GM12878 (cell line): ENCODE measurements around the gene MAP2K2. TPM values are rescaled to one million over a fixed set of nuclear protein-coding genes. Genes with fewer than 3 reads are reported as not detected.

Experiments used
- ATAC-seq: fragments of 200-7000 bp; cut with Tn5 transposase; 3 replicates; pipeline ENCODE4 v1.9.1; 2020; ENCODE audit warnings: mild to moderate bottlenecking, moderate library complexity
- BruUV-seq: library from RNA; stranded (reverse); fragments of 400-500 nt; replicated peaks from 2 replicates; lab custom pipeline; 2021; lab: Mats Ljungman, UMichigan
- CTCF ChIA-PET: fragments of 300-600 bp; sonication (Branson Sonifier 250); formaldehyde crosslinking; extraction: SDS; loops from one replicate; lab custom pipeline; 2021; ENCODE audit warnings: inconsistent platforms; lab: Yijun Ruan, JAX
- POLR2A ChIA-PET: fragments of 350-600 bp; formaldehyde crosslinking; extraction: SDS; loops from one replicate; lab custom pipeline; 2021; ENCODE audit warnings: inconsistent platforms; lab: Charles Lee
- RAD21 ChIA-PET: fragments of 300-600 bp; sonication (Branson Sonifier 250); formaldehyde crosslinking; loops from one replicate; lab custom pipeline; 2023; ENCODE audit warnings: antibody characterized with exemption; ENCODE audit not compliant: unreplicated experiment; lab: Charles Lee
- SMC1A ChIA-PET: fragments of 300-600 bp; sonication (Branson Sonifier 250); formaldehyde crosslinking; loops from one replicate; lab custom pipeline; 2023; ENCODE audit not compliant: unreplicated experiment, uncharacterized antibody; lab: Charles Lee
- DNase-seq: peaks from one replicate; pipeline ENCODE4 v3.0.0-alpha.2; 2011; ENCODE audit warnings: low read depth, low spot score
- FAIRE-seq: peaks from 3 replicates; lab custom pipeline; 2011; peaks lifted over from hg19 to GRCh38; lab: Jason Lieb, UNC
- H2AFZ ChIP-seq: 2 replicates; pipeline ENCODE4 v1.6.0; 2011; ENCODE audit warnings: low read depth, low read length, control low read depth; ENCODE audit not compliant: control insufficient read depth
- H3K27ac ChIP-seq: 2 replicates; pipeline ENCODE4 v1.5.1; 2011; ENCODE audit warnings: control low read depth; ENCODE audit not compliant: control insufficient read depth, insufficient read depth
- H3K27me3 ChIP-seq, 2 experiments: replicated peaks in 1 of 2; 2 replicates each; pipeline versions ENCODE4 v1.6.0 to v1.6.1; 2011; ENCODE audit warnings: low read length in 1 of 2; ENCODE audit not compliant: control insufficient read depth in 2 of 2, insufficient read depth in 2 of 2
- H3K36me3 ChIP-seq, 2 experiments: 2 replicates each; pipeline ENCODE4 v1.5.1; 2011; ENCODE audit warnings: low read length in 1 of 2; ENCODE audit not compliant: control insufficient read depth in 2 of 2, insufficient read depth in 2 of 2
- H3K4me1 ChIP-seq: 2 replicates; pipeline ENCODE4 v1.6.1; 2011; ENCODE audit warnings: mild to moderate bottlenecking, low read length, moderate library complexity, mixed read lengths; ENCODE audit not compliant: control insufficient read depth, insufficient read depth
- H3K4me2 ChIP-seq: 2 replicates; pipeline ENCODE4 v1.6.0; 2011; ENCODE audit warnings: control low read depth; ENCODE audit not compliant: control insufficient read depth, insufficient read depth
- H3K4me3 ChIP-seq: fragments of 200-600 bp; sonication (generic); 2 replicates; pipeline ENCODE4 v1.5.1; 2016
- H3K79me2 ChIP-seq: 2 replicates; pipeline ENCODE4 v1.6.0; 2011; ENCODE audit warnings: low read length; ENCODE audit not compliant: control insufficient read depth, insufficient read depth
- H3K9ac ChIP-seq: 2 replicates; pipeline ENCODE4 v1.8.0; 2011; ENCODE audit warnings: low read length, control low read depth, mixed read lengths; ENCODE audit not compliant: control insufficient read depth, insufficient read depth
- H3K9me3 ChIP-seq: replicated peaks from 3 replicates; pipeline ENCODE4 v1.5.1; 2011; ENCODE audit warnings: mild to moderate bottlenecking, low read length; ENCODE audit not compliant: control insufficient read depth, insufficient read depth
- H4K20me1 ChIP-seq: 2 replicates; pipeline ENCODE4 v1.6.0; 2011; ENCODE audit not compliant: control insufficient read depth, insufficient read depth
- BCL3 ChIP-seq: IDR thresholded peaks from 2 replicates; pipeline ENCODE4 v1.6.1; 2011; ENCODE audit warnings: borderline replicate concordance, low read depth, mild to moderate bottlenecking, moderate library complexity, low read length; ENCODE audit not compliant: insufficient read depth, poor library complexity, severe bottlenecking
- BRCA1 ChIP-seq: IDR thresholded peaks from 2 replicates; pipeline ENCODE4 v1.6.1; 2011; ENCODE audit warnings: low read depth, low read length, improper control_type of control experiment
- E2F8 ChIP-seq: fragments of 450-650 bp; IDR thresholded peaks from 2 replicates; pipeline ENCODE4 v1.6.1; 2018; ENCODE audit warnings: mild to moderate bottlenecking, low read depth, moderate library complexity; ENCODE audit not compliant: partially characterized antibody
- ESRRA ChIP-seq: IDR thresholded peaks from 2 replicates; pipeline ENCODE4 v1.6.1; 2012; ENCODE audit warnings: mild to moderate bottlenecking, low read length, improper control_type of control experiment
- HDGF ChIP-seq: fragments of 450-650 bp; IDR thresholded peaks from 2 replicates; pipeline ENCODE4 v1.6.1; 2016; ENCODE audit warnings: antibody characterized with exemption
- NFIC ChIP-seq: IDR thresholded peaks from 2 replicates; pipeline ENCODE4 v1.6.1; 2012; ENCODE audit warnings: low read depth, mild to moderate bottlenecking, inconsistent platforms, low read length, moderate library complexity
- POLR2A ChIP-seq: IDR thresholded peaks from 2 replicates; pipeline ENCODE4 v1.6.1; 2011; ENCODE audit warnings: low read depth, mild to moderate bottlenecking, low read length
- RELB ChIP-seq: fragments of 450-650 bp; IDR thresholded peaks from 2 replicates; pipeline ENCODE4 v1.6.1; 2017; ENCODE audit warnings: low read depth, mild to moderate bottlenecking, moderate library complexity
- REST ChIP-seq: IDR thresholded peaks from 2 replicates; pipeline ENCODE4 v1.6.1; 2012; ENCODE audit warnings: mild to moderate bottlenecking, low read depth, low read length
- STAT1 ChIP-seq: fragments of 450-650 bp; conservative IDR thresholded peaks from 2 replicates; pipeline ENCODE4 v1.6.1; 2014; ENCODE audit warnings: antibody characterized with exemption, mild to moderate bottlenecking
- SUPT20H ChIP-seq: IDR thresholded peaks from 2 replicates; pipeline ENCODE4 v1.6.1; 2011; ENCODE audit warnings: low read depth, mild to moderate bottlenecking, low read length, moderate library complexity, borderline replicate concordance; ENCODE audit not compliant: control insufficient read depth
- TCF3 ChIP-seq: IDR thresholded peaks from 2 replicates; pipeline ENCODE4 v1.6.1; 2012; ENCODE audit warnings: low read depth, mild to moderate bottlenecking, low read length, borderline replicate concordance; ENCODE audit not compliant: insufficient read depth
- WGBS: methylation state at CpG from one replicate; pipeline ENCODE4 v1.1.6; 2016; ENCODE audit warnings: low lambda C conversion rate; ENCODE audit not compliant: insufficient replicate concordance, insufficient coverage; ENCODE audit errors: missing lambda C conversion rate; 5-methylcytosine and 5-hydroxymethylcytosine counted together
- in situ Hi-C: fragments of 300-500 bp; cut with MboI; formaldehyde crosslinking; loops from 9 replicates; pipeline ENCODE4 v1.14.3; 2018; ENCODE audit warnings: mixed read lengths
- intact Hi-C: fragments of 100-400 bp; cut with micrococcal nuclease; formaldehyde crosslinking; loops from one replicate; pipeline ENCODE4 v1.14.2; 2022; ENCODE audit not compliant: unreplicated experiment
- polyA plus RNA-seq, 11 experiments: library from polyadenylated mRNA; depleted of rRNA in 4 of 11; unstranded in 6 of 11; stranded (reverse) in 5 of 11; fragments of >200 nt; fragmentation: Nextera tagmentation in 4 of 11; fragmentation: Illumina TruSeq in 1 of 11; extraction: Ambion mirVana in 4 of 11; extraction: Trizol in 1 of 11; gene quantifications; 1 replicate in 1 of 11; 2 replicates in 10 of 11; pipeline versions ENCODE4 v1.2.1 to v1.2.3, GENCODE V29; 2011 to 2016; ENCODE audit warnings: inconsistent platforms in 2 of 11, missing spikeins in 2 of 11, low read depth in 1 of 11
- total RNA-seq, 4 experiments: library from RNA; depleted of rRNA in 3 of 4; stranded (reverse); fragments of >200 nt in 3 of 4; fragmentation: Illumina TruSeq in 1 of 4; extraction: Trizol in 1 of 4; gene quantifications; 2 replicates each; pipeline versions ENCODE4 v1.2.1 to v1.2.3, GENCODE V29; 2013 to 2021

Gene MAP2K2
- total and polyA plus RNA-seq, 10 of the 15 experiments (the other 5 are each of a cell fraction or from before 2014, with no cell fraction given): 1.00 to 210 (median 53.5) TPM

GRCh38 chr19:4053423-4054324, 70.2 kb downstream of the MAP2K2 start:
- Histone ChIP-seq H3K79me2 (peaks cover 61% of the 10 kb centered on the region), H4K20me1 (peaks cover 13% of the 10 kb centered on the region; the same call in 1 of the 2 replicates), H3K4me1 (peaks cover 6% of the 10 kb centered on the region; the same call in 1 of the 2 replicates), H3K27me3 (no peaks in the 10 kb centered on the region), H3K9me3 (no peaks in the 10 kb centered on the region), H2AFZ (no peak overlapping the region), H3K27ac (no peak overlapping the region), H3K36me3 (peaks cover 27 to 50% of the 10 kb centered on the region in 2 experiments), H3K4me2 (peak overlapping the region; percentile 27; the same call in 1 of the 2 replicates), H3K4me3 (no peak overlapping the region), H3K9ac (no peak overlapping the region)
- DNase-seq: no peak
- BruUV-seq: no TSS peak
- in situ Hi-C loops: no loop called here
- ChIA-PET CTCF (no interaction called here), SMC1A (no interaction called here), RAD21 (no interaction called here), POLR2A (interaction anchor here (0.5 kb wide), 1 partner anchor 53 kb away, joined by 6 read pairs; no protein-coding TSS in a partner anchor)
- no peak for FAIRE-seq
- intact Hi-C loops: no loop called here
- 96% methylated on average over 57 of the region's 82 CpGs for WGBS
- ATAC-seq: no peak
- TF ChIP-seq E2F8 (no peak), REST (no peak), BCL3 (peak; percentile 98), NFIC (peak; percentile 54; the same call in 1 of the 2 replicates), BRCA1 (no peak), ESRRA (no peak), TCF3 (peak; percentile 78), HDGF (peak; percentile 94), RELB (no peak), STAT1 (no peak), SUPT20H (no peak), POLR2A (peak; percentile 76)
